HG03060 (cell line): ENCODE measurements around the gene TMEM185B.

Experiments used
- ATAC-seq: cut with Tn5 transposase; IDR thresholded peaks from one replicate; pipeline ENCODE4 v1.9.1; 2021; ENCODE audit warnings: low read depth, moderate number of reproducible peaks; ENCODE audit not compliant: unreplicated experiment

Gene TMEM185B

DNA sequence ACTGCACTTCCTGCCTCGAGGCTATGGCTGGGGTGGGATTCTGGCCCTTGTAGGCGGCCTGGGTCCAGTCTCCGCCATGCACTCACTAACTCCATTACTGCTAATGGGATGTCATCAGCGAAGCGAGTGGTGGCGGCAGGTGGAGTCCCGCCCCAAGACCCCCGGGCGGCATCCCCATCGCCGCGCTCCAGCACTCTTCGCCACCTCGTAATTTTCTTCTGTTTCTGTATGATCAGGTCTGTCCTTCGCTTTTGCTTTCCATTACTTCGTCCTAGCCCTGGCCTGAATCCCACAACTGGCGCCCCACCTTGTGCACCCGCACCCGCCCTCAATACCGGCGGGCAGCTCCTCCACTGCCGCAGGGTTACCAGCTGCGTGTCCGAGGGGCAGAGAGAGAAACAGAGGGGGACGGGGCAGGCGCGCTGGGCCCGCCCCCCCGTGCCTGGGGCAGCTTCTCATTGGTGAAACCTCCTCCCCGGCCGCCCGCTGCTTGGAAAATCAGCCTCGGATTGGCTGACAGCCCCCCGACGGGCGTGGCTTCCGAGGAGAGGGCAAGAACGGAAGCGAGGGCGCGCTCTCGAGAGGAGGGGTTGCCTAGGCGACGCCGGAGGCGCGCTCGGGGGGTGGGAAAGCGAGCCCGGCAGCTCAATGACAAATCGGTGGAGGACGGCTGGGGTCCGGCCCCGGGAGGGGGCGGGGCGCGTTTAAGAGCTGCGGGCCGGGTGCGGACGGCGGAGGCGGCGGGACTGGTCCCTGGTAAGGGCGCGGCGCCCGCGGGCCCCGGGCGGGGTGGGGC lies 29.2 kb upstream of the TMEM185B start, which contains the start of gene RALB:
TSS of gene RALB (plus strand) at position 628 of the 796 bp plus-strand sequence. CDS start 25,813 bp downstream, outside the sequence.
- peak; percentile 86 for ATAC-seq

DNA sequence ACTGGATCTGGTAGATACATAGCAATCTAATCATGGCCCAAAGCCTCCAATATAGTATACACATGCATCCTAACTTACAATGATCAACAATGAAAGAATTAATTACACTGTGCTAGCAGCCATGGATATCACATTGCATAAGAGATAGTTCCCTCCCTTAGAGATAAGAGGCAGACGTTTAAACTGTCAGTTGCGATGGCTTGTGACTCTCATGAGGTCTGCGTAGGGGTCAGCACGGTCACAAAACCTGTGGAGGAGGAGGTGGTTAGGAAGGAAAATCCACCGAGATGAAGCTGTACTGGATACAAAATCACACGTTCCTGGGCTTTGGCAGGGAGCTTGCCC lies 28.7 kb upstream of the TMEM185B start:
- no peak for ATAC-seq

DNA sequence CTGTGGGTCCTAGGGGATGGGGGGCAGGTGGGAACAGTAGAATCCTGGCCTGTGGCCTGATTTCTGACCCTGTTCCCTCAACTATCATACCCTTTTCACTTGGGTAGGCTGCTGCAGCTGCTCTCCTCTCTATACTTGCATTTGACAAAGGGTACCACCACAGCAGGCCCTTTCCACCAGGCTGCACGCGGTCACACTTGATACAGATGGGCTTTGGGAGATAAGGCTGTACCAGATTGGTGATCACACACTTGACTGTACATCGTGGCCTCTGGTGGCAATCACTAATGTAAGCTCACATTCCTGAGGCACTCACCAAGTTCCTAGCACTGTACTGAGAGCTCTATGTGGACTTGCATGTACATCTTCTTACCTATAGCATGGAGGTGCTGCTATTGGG lies 27.9 kb upstream of the TMEM185B start:
- ATAC-seq, result no peak

DNA sequence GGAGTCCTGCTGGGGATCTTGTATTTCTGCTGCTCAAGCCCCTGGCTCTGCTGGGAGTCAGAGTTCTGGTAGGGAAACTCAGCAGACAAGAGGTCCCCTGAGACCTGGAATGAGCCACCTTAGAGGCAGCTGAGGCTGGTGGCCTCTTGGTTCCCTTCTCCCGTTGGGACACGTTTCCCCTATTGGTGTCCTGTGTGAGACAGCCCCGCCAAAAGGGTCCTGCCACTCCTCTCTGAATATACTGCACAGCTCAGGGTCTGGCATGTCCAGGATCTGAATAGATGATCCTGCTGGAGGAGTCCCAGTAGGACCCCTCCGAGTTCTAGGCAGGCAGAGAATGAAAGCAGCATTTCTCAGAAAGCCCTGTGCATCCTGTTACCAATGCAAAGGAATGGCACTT lies 27.4 kb upstream of the TMEM185B start:
- no peak for ATAC-seq

DNA sequence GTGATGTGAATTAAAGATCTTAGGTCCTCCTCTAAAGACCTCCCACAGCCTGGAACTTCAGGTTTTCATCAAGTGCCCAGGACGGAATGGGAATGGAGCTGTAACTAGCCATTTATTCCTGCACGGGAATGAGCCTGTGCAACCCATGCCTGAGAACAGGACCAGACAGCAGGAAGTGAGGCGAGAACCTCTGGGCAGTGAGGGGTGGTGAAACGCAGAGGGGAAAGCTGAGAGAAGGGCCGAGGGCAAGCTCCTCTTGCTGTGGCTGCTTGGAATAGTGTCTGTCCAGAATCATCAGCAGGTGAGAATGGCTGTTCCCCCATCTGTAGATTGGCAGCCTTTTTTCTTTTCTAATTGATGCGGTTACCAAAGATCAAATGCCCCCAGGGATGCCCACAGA lies 24.7 kb upstream of the TMEM185B start:
- no peak for ATAC-seq

DNA sequence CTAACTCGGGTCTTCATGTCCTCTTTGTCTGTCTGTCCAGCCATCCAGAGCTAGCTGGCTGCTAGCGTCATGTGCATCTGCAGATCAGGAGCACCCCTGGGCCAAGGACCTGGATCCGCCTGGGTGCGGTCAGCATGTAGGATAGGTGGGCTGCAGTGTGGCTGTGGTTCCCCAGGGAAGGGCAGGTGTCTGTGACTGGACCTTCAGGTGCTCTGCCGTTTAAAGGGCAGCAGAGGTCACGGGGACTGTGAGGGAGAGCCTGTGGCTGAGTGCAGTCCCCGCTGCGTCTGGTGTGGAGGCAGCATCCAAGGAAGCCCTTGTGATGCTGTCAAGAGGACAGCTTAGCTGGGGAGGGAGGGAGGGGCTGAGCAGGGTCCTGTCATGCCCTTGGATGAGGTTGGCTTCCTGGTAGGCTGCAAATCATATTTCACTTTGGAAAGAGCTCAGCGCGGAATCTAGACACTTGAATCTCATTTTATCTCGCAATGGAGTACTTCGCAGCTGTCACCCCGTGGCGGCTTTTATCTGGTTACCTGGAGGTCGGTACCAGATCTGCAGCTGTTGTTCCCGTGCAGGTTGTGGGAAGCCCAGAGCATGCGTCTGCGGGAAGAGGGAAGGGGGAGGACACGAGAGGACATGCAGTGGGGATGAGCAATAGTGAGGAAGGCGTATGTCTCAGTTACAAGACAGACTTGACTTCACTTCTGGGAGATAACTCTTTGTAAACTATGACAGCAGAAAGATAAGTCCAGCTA lies 23.5 kb upstream of the TMEM185B start:
- ATAC-seq, result no peak

DNA sequence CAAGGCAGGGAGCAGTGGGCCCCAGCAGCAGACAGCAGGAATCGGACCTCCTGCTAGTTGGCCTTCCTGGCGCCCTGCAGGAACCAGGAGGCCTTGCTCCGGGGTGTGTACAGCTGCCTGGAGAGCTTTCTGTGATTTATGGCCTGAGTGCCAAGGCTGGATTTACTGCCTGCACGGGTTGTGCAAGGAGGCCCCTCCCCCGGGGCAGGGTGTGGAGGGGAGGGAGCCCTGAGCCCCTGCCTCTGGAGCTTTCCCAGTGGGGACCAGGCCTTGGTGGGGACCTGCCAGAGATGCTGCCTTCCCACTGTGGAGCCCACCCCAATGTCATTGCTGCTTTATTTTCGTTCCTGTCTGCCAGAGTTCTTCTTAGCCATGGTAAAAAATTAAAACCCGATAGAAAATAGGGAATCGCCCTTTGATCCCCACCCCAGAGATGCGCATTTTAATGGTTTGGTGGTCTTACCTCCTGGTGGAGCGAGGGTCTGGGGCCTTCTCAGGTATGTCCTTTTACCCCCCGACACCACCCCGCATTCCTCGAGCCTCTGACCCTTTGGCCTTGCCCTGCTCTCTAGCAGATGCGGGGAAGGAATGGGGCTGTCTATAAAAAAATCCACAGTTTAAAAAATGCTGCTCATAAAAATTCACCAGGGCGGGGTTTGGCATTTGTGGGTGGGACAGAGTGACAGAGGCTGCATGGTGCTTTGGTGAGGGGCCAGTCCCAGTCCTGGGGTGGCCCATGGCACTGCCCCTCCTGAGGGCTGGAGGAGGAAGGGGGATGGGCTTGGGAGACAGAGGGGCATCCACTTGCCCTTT lies 22.5 kb upstream of the TMEM185B start:
- no peak for ATAC-seq

DNA sequence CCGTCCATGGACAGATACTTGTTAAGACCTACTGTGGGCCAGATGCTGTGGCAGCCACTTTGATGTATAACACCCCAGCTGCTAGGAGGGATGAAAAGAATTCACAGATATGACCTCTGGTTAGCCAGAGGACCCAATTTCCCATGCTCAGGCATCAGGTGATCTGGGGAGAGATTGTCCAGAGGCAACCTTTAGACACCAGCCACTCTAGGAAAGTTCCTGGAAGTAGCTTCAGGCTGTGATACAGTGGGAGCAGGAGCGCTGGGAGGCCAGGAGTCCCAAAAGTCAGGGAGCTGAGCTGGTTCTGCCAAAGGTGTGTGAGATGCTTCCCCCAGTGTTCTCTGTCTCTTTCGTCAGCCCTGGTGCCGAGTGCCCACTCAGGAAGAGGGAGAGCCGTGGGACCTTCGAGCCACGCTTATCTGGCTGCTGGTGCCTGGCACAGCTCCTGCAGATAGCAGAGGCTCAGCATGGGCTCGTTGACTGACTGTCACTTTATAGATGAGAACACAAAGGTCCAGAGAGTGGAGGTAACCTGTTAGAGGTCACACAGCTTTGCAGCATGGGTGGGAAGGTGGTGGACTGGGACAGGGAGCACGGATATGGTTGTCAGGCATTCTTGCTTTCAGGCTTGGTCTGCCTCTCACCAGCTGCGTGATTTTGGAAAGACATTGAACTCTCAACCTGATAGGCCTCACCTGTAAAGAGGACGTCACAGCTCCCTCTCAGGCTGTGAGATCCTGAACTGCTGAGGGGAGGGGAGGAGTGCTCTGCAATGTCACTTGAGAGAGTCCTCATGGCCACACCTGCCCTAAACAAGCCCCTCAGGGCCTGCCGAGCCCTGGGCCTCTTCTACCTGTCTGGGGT lies 21.7 kb upstream of the TMEM185B start:
- ATAC-seq, result no peak

DNA sequence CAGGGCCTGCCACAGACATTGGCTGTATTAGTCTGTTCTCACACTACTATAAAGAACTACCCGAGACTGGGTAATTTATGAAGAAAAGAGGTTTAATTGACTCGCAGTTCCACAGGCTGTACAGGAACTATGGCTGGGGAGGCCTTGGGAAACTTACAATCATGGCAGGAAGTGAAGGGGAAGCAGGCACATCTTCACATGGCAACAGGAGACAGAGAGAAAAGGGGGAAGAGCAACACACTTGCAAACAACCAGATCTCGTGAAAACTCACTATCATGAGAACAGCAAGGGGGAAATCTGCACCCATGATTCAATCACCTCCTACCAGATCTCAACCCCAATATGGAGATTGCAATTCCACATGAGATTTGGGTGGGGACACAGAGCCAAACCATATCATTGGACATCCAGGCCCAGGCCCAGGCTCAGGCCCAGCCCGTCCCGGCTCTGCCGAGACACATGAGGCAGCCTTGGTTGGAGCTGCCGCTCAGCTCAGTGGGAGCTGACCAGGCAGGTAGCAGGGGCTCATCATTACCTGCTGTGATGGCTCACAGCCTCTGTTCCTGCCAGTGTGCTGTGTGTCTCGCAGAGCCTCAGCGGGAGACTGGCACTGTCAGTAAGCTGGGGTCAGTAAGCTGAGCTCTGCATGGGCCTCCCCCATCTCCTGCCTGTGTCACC lies 20.8 kb upstream of the TMEM185B start:
- no peak for ATAC-seq

DNA sequence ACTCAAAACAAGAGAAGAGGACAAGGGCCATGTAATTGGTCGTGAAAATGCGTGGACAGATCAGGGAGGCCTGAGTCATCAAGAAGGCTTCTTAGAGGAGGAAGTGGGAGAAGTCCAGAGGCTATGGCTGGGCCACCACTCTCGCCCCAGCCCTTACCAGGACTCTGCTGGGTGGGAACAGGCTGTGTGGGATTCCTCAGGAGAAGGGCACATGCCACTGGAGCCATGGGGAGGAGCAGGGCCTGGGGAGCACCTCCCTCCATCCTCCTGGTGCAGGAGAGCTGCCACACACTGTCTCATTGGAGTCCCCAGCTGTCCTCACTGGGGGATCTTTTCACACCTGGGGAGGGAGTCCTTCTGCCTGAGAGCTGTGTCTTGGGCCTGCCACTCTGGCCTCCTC lies 20.0 kb upstream of the TMEM185B start:
- no peak for ATAC-seq

DNA sequence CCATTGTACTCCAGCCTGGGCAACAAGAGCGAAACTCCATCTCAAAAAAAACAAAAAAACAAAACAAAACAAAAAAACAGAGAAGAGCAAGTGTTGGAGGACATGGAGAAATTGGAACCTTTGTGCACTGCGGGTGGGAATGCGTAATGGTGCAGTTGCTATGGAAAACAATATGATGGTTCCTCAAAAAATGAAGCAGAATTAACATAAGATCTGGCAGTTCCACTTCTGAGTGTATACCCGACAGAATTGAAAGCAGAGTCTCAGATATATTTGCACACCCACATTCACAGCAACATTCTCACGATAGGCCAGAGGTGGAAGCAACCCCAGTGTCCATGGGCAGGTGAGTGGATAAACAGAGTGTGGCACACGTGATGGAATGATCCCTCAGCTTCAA lies 18.5 kb upstream of the TMEM185B start:
- ATAC-seq, result no peak

DNA sequence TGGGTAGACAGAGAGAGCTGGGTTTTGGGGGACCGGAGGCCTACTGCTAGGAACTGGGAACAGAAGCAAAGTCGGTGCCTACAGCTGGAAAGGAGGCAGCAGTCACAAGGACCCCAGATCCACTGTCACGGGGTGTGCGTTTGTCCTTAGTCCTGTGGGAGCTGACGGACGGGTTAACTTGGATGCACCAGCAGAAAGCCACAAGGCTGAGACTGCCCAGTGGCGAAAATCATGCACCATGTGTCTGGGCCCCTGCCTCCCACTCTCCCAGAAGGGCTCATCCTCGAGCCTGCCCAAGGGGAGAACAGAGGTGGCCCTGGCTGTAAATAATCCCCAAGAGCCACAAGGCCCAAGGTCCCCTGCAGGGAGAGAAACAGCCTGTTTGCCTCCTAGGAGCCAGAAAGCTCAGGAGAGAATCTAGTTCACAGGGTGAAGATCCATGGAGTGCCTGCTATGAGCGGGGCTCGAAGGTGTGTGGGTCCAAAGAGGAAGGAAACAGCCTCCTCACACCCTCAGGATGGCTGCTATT lies 17.8 kb upstream of the TMEM185B start:
- no peak for ATAC-seq

DNA sequence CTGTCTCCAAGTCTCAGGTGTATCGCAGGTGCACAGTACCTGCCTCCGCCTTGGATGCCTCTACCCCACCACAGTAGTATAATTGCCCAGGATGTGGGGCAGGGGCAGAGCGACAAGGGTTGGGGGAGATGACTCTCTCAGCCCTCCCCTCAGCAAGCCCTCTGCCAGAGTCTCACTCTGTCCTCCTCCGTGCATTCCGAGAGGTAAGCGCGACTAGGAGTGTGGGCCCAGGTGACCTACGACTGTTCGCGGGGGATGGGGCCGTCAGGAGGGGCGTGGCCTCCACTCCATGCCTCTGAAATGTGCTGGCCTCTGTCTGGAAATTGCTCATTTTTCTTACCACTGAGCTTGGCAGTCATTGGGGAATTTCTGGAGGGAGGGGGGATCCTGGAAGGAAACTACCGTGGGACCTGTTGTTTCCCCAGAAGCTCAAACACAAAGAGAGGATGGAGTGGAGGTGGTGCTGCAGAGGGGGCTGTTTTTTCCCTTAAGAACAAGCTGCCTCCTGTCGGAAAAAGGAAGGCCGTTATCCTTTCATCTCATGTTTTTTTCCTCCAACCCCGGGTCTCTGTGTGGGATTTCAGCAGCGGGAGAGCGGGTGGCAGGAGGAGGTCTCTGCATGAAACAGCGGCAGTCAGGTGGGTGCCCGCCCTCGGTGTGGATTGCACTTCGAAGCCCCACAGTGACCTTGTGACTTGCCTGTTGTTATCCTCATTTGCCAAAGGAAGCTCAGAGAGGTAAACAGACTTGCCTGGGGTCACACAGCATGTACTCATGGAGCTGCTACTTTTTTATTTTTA lies 16.5 kb upstream of the TMEM185B start:
- no peak for ATAC-seq

DNA sequence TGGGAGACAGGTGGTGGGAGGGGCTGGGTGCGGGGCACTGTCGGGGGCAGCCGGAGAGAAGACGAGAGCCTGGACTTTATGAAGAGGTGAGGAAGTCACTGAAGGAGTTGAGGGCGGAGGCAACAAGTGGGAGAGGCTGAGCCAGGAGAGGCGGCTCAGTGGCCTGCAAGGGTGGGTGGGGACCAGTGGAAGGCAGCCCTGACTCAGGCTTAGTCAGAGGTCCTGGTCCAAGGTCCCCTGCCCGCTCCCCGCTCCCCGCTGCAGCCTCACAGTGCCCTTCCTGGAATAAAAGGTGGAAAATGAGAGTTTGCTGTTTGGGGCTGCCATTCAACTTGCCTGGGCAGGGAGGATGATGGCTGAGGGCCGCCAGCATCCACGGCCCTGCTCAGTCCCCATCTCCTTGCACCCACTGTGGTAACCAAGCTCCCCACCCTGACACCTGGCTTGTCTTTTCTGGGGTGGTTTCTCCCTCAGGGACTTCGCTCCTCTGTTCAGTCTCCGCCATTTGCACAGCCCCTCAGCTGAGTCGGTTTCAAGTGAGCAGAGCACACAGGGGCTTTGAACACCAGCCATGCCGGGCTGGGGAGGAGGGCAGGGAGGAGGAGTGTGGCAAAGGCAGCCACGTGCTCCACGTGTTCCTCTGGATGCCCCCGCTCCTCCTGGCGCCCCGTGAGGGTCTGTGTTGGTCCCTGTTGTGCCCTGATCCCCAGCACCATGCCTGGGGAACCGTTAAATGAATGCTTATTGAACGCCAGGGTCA lies 15.7 kb upstream of the TMEM185B start:
- ATAC-seq, result no peak

DNA sequence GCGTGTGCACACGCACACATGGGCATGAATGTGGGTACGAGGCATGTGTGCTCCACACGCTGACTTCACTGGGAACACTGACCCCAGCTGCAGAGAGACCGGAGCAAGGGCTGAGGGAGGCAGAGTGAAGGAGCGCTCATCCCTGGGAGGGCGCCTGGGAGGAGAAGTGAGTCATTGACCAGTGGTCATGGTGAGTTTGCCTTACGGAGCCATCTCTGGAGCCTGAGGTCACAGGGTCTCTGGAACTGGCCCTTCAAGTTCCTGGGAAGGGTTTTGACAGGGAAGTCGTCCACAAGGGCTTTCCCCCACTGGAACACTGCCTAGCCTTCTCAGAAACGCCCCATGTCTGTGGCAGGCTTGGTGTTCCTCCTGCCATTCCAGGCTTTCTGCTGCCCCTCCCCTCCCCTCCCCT lies 14.3 kb upstream of the TMEM185B start:
- ATAC-seq, result no peak

DNA sequence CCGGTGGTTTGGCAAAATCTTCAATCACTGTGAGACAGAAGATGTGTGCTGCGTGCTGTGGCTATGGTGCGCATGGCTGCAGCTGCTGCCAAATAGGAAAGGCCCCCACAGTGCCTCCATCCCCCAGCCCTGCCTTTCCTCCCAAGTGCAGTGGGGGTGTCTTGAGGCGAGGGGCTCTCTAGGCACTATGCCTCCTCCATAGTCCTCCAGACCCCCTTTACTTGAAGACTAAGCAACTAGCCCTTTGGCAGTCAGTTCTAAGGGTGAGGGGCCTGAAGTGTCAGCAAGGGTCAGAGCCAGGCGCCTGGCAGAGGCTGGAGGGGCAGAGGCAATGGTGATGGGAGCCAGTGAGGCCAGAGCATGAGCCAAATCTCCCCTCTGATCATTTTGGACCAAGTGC lies 13.6 kb upstream of the TMEM185B start:
- ATAC-seq, result no peak

DNA sequence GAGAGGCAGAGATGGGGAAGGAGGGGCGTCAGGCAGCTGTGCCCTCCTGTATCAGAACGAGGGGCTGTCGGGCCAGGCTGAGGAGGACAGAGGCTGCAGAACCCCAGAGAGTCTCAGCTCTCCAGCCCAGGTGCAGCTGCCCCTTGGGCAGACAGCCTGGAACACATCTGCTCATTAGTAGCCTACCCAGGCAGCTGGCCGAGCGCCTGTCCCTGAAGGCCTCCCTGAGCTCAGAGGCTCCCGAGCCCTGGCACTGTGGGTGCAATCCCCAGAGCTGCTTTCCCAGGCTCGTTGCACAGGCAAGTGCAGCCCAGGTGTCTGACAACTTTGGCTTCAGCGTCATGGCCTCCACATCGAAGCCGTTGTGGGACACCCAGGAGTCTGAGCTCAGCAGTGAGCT lies 13.1 kb upstream of the TMEM185B start:
- ATAC-seq, result no peak

DNA sequence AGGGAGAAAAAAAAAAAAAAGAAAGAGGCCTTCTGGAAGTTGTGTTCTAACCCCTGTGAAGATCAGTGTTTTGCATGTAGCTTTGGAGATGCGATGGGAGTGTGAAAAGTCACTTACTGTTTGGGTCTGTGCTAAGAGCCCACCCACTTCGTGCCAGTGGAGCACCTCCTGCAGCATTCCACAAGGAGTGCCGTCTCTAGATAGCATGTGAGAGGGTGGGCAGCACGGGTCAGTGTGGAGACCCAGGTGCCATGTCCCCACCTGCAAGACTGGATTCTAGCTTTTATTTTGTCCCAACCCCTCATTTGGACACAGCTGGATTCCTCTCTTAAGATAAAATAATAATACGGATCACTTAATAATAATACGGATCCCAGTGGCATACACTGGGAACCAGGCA lies 12.5 kb upstream of the TMEM185B start:
- ATAC-seq, result no peak
